ENCODE measurements around the gene TRAPPC3.

DNA sequence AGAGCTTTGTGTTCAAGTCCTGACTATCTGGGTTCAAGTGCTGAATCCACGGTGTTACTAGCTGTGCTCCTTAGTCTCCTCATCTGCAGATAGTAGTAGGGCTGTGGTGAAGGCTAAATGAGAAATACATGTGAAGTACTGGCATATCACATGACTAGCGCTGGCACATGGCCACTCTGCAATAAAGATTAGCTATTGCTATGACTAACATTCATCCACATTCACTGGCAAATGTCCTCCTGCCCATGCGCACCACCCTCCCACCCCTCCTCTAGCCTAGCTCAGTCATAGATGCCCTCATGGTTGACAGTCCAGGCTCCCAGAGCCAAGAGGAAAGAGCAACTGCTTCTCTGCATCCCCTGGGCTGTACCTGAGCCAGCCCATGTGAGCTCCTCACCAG, 15.8 kb downstream of the TRAPPC3 start:
- TF ChIP-seq EP300 (IDR thresholded peaks at IDR 0.05) (no peak), POLR2A (IDR thresholded peaks at IDR 0.05) (no peak)
- TF ChIP-seq, protein P1, sequence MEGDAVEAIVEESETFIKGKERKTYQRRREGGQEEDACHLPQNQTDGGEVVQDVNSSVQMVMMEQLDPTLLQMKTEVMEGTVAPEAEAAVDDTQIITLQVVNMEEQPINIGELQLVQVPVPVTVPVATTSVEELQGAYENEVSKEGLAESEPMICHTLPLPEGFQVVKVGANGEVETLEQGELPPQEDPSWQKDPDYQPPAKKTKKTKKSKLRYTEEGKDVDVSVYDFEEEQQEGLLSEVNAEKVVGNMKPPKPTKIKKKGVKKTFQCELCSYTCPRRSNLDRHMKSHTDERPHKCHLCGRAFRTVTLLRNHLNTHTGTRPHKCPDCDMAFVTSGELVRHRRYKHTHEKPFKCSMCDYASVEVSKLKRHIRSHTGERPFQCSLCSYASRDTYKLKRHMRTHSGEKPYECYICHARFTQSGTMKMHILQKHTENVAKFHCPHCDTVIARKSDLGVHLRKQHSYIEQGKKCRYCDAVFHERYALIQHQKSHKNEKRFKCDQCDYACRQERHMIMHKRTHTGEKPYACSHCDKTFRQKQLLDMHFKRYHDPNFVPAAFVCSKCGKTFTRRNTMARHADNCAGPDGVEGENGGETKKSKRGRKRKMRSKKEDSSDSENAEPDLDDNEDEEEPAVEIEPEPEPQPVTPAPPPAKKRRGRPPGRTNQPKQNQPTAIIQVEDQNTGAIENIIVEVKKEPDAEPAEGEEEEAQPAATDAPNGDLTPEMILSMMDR (IDR thresholded peaks at IDR 0.05), result no peak
